ENCODE measurements around the gene CNTF. TPM values are rescaled to one million over a fixed set of nuclear protein-coding genes. Genes with fewer than 3 reads are reported as not detected.

CNTF gene
- total RNA-seq, 1 experiment from 2014 or later = 0.75 TPM

Other genes starting within 250 kb of the CNTF start
- not detected in 2 replicates for gene OR5B3, start 215.8 kb upstream of the CNTF start, total RNA-seq (2014; rRNA removed; shearing (Covaris generic))
- not detected in 2 replicates for gene OR5B2, start 194.5 kb upstream of the CNTF start, total RNA-seq (2014; rRNA removed; shearing (Covaris generic))
- not detected in 2 replicates for gene OR5B12, start 180.4 kb upstream of the CNTF start, total RNA-seq (2014; rRNA removed; shearing (Covaris generic))
- not detected in 2 replicates for gene OR5B21, start 114.6 kb upstream of the CNTF start, total RNA-seq (2014; rRNA removed; shearing (Covaris generic))
- 0.78 and 1.5 TPM in 2 replicates for gene LPXN, start 46.8 kb upstream of the CNTF start, total RNA-seq (2014; rRNA removed; shearing (Covaris generic))
- 32.9 and 50.6 TPM in 2 replicates for gene ZFP91, start 43.6 kb upstream of the CNTF start, total RNA-seq (2014; rRNA removed; shearing (Covaris generic))
- gene GLYAT, start 109.3 kb downstream of the CNTF start, total RNA-seq (2014; rRNA removed; shearing (Covaris generic)) = not detected in 2 replicates
- not detected in 2 replicates for gene GLYATL2, start 222.0 kb downstream of the CNTF start, total RNA-seq (2014; rRNA removed; shearing (Covaris generic))